Measurements from ENCODE around the gene ATP8B3.

ATP8B3 gene

GRCh38 chr19:1836458-1837221 lies 24.6 kb upstream of the ATP8B3 start:
- H3K4me1 Mint-ChIP-seq = peaks cover 32 to 62% of the 10 kb centered on the region in 2 donors
- peaks cover 9 to 19% of the 10 kb centered on the region in 2 donors for H3K36me3 Mint-ChIP-seq
- H3K27ac Mint-ChIP-seq = no peak overlapping the region
- ATAC-seq (replicated peaks) (no peak), DNase-seq (no peak)
- H3K4me3 Mint-ChIP-seq = no peak overlapping the region
- H3K27me3 Mint-ChIP-seq = no peaks in the 10 kb centered on the region
- H3K9me3 Mint-ChIP-seq = no peaks in the 10 kb centered on the region

DNA sequence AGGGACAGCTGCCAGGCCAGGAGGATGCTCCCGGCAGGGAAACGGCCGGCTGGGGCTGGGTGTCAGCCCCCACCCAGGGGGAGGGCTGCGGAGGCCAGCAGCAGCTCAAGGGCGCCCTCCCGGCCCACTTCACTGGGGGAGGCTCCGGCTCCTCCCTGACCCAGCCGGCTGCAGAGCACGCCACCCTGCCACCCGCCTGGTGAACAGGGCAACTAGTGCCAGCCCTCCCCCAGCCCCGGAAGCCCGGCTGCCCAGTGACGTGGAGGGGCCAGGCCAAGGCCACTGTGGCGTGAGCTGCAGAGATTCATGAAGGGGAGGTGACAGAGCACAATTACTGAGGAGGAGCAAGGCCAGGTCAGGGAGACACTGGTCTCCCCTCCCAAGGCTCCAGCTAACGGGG lies 21.5 kb upstream of the ATP8B3 start:
- no peaks in the 10 kb centered on the region for H3K9me3 Mint-ChIP-seq
- H3K4me3 Mint-ChIP-seq = no peak overlapping the region
- ATAC-seq (replicated peaks) = no peak
- H3K36me3 Mint-ChIP-seq = peaks cover 15 to 16% of the 10 kb centered on the region in 2 donors
- no peaks in the 10 kb centered on the region for H3K27me3 Mint-ChIP-seq
- peaks cover 14 to 36% of the 10 kb centered on the region in 2 donors for H3K4me1 Mint-ChIP-seq
- no peak for DNase-seq
- H3K27ac Mint-ChIP-seq = peak overlapping the region; percentile 60

DNA sequence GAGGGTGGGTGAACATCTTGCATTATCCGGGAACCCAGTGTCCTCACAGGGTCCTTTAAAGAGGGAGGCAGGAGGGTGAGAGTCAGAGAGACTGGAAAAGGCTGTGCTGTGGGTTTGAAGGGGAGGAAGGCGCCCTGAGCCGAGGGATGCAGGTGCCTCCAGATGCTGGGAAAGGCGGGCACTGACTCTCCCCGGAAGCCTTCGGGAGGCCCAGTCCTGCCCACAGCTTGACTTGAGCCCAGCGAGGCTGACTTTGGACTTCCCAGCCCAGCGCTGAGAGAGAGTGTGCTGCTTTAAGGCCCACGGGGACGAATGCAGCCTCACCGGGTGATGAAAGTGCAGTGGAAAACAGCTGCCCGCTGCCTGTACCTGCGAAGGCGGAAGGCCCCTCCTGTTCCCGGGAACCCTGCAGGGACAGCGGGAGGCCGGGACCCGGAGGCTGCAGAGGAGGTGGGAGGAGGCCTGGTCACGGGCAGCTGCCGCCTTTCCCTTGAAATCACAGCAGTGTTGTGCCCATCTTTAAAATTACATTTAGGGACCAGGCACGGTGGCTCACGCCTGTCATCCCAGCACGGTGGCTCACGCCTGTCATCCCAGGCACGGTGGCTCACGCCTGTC lies 20.1 kb upstream of the ATP8B3 start:
- Mint-ChIP-seq H3K27ac (no peak overlapping the region), H3K4me1 (peaks cover 10 to 22% of the 10 kb centered on the region in 2 donors), H3K9me3 (no peaks in the 10 kb centered on the region), H3K4me3 (no peak overlapping the region), H3K27me3 (no peaks in the 10 kb centered on the region), H3K36me3 (peaks cover 18% of the 10 kb centered on the region in 2 donors)
- DNase-seq = no peak
- no peak for ATAC-seq (replicated peaks)

- H3K27me3 Mint-ChIP-seq = no peaks in the 10 kb centered on the region
- peak overlapping the region; percentile 9 for H3K27ac Mint-ChIP-seq
- peaks cover 20 to 21% of the 10 kb centered on the region in 2 donors for H3K36me3 Mint-ChIP-seq
- ATAC-seq (replicated peaks) (no peak), DNase-seq (no peak)
- H3K9me3 Mint-ChIP-seq = no peaks in the 10 kb centered on the region
- H3K4me1 Mint-ChIP-seq = peaks cover 7 to 26% of the 10 kb centered on the region in 2 donors
- no peak overlapping the region for H3K4me3 Mint-ChIP-seq
Measured at GRCh38 chr19:1830978-1831377, 18.9 kb upstream of the ATP8B3 start.

DNA sequence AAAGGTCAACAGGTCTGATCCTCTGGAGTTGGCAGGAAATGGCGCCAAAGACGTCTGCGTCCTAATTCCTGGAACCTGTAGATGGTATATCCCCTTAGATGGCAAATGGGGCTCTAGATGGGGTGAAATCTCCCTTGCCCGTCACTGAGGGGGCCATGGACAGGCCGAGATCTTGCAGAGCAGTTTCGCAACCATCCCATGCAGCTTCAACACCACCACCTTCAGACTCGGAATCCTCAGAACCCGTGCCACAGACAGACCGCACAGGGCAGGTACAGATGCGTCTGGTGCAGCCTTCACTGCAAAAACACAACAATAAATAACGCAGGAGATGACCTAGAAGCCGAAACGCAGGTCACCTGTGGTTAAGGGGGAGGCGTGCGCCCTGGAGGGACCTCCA lies 18.5 kb upstream of the ATP8B3 start:
- Mint-ChIP-seq H3K9me3 (no peaks in the 10 kb centered on the region), H3K4me1 (peaks cover 8 to 25% of the 10 kb centered on the region in 2 donors), H3K4me3 (no peak overlapping the region), H3K27me3 (no peaks in the 10 kb centered on the region), H3K36me3 (peaks cover 22 to 25% of the 10 kb centered on the region in 2 donors), H3K27ac (peak overlapping the region; percentile 31)
- ATAC-seq (replicated peaks) (no peak), DNase-seq (no peak)

DNA sequence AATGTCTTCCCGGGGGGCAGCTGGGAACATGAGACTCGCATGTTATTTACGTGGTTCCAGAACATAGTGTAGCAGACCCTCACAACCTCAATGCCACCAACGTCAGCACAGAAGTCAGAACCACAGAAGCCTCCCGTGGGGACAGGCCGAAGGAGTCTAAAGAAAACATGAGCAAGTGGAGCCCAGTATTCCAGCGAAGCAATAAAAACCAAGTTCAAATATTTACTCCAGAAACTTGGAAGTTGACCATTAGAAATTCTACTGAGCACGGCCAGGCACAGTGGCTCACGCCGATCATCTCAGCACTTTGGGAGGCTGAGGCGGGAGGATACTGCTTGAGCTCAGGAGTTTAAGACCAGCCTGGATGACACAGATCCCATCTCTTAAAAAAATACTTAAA lies 17.9 kb upstream of the ATP8B3 start:
- H3K27ac Mint-ChIP-seq = no peak overlapping the region
- peaks cover 8 to 25% of the 10 kb centered on the region in 2 donors for H3K4me1 Mint-ChIP-seq
- no peak overlapping the region for H3K4me3 Mint-ChIP-seq
- no peak for ATAC-seq (replicated peaks)
- no peak for DNase-seq
- no peaks in the 10 kb centered on the region for H3K9me3 Mint-ChIP-seq
- no peaks in the 10 kb centered on the region for H3K27me3 Mint-ChIP-seq
- H3K36me3 Mint-ChIP-seq = peaks cover 22 to 25% of the 10 kb centered on the region in 2 donors

GRCh38 chr19:1828279-1829238 lies 16.5 kb upstream of the ATP8B3 start:
- peaks cover 25 to 28% of the 10 kb centered on the region in 2 donors for H3K36me3 Mint-ChIP-seq
- no peak overlapping the region for H3K4me3 Mint-ChIP-seq
- DNase-seq (no peak), ATAC-seq (replicated peaks) (no peak)
- peak overlapping the region; percentile 47 for H3K27ac Mint-ChIP-seq
- H3K4me1 Mint-ChIP-seq = peaks cover 8 to 18% of the 10 kb centered on the region in 2 donors
- no peaks in the 10 kb centered on the region for H3K9me3 Mint-ChIP-seq
- no peaks in the 10 kb centered on the region for H3K27me3 Mint-ChIP-seq

- Mint-ChIP-seq H3K27ac (no peak overlapping the region), H3K4me3 (no peak overlapping the region), H3K9me3 (no peaks in the 10 kb centered on the region), H3K36me3 (peaks cover 25 to 31% of the 10 kb centered on the region in 2 donors), H3K4me1 (peaks cover 8 to 17% of the 10 kb centered on the region in 2 donors), H3K27me3 (no peaks in the 10 kb centered on the region)
- no peak for DNase-seq
- ATAC-seq (replicated peaks) = no peak
Measured at GRCh38 chr19:1827566-1828278, 15.6 kb upstream of the ATP8B3 start.

DNA sequence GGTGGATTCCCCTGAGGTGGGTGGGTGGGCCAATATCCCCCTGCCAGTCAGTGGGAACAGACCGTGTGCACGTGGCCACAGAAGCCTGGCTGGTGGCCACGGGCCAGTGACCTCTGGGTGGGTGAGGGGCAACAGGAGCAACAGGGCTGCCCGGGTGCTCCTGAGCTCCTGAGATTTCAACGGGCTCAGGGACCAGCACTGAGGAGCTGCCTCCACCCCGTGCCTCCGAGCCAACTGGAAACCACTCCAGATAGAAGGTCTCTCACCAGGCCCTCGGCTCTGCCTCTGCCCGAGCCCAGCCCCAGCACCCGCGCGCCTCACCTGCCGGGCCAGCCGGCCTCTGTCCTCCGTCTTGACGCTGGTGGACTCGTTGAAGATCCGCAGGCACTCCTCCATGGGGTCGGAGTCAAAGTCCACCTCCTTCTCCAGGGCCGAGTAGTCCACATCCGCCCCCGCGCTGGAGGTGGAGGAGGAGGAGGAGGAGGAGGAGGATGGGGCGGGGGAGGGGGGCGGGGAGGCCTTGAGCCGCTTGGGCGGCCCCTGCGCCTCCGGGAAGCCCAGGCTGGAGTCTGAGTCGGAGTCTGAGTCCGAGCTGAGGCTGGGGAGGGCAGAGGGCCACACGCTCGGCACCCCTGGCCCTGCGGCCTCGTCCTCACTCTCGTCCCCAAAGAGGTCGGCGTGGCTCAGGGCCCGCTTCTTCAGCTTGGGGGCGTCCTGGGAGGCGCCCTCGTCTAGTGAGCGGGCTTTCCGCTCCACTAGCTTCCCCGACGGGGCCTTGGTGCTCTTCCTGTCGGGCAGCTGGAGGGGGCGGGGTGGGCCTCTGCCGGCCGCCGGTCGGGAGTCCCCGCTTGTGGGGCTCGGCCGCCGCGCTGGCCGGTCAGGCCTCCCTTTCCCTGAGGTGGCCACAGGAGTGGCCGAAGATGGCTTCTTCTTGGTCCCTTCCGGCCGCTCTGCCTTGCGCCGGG lies 14.8 kb upstream of the ATP8B3 start:
- DNase-seq (no peak), ATAC-seq (replicated peaks) (no peak)
- Mint-ChIP-seq H3K27ac (no peak overlapping the region), H3K27me3 (no peaks in the 10 kb centered on the region), H3K4me3 (no peak overlapping the region), H3K36me3 (peaks cover 29 to 39% of the 10 kb centered on the region in 2 donors), H3K4me1 (peaks cover 6 to 13% of the 10 kb centered on the region in 2 donors), H3K9me3 (no peaks in the 10 kb centered on the region)

- H3K27me3 Mint-ChIP-seq = no peaks in the 10 kb centered on the region
- H3K9me3 Mint-ChIP-seq = no peaks in the 10 kb centered on the region
- H3K36me3 Mint-ChIP-seq = peaks cover 31 to 41% of the 10 kb centered on the region in 2 donors
- DNase-seq (peak; percentile 59), ATAC-seq (replicated peaks) (peak; percentile 89 to 94)
- no peak overlapping the region for H3K4me3 Mint-ChIP-seq
- peak overlapping the region; percentile 42 for H3K27ac Mint-ChIP-seq
- peaks cover 5 to 11% of the 10 kb centered on the region in 2 donors for H3K4me1 Mint-ChIP-seq
Measured at GRCh38 chr19:1825909-1826556, 14.0 kb upstream of the ATP8B3 start.

GRCh38 chr19:1824252-1824622 lies 12.2 kb upstream of the ATP8B3 start:
- H3K4me1 Mint-ChIP-seq = peaks cover 8 to 11% of the 10 kb centered on the region in 2 donors
- ATAC-seq (replicated peaks) (no peak), DNase-seq (no peak)
- no peak overlapping the region for H3K27ac Mint-ChIP-seq
- H3K9me3 Mint-ChIP-seq = no peaks in the 10 kb centered on the region
- peaks cover 36 to 42% of the 10 kb centered on the region in 2 donors for H3K36me3 Mint-ChIP-seq
- H3K4me3 Mint-ChIP-seq = no peak overlapping the region
- no peaks in the 10 kb centered on the region for H3K27me3 Mint-ChIP-seq

GRCh38 chr19:1823539-1824251 lies 11.6 kb upstream of the ATP8B3 start:
- peaks cover 33 to 39% of the 10 kb centered on the region in 2 donors for H3K36me3 Mint-ChIP-seq
- ATAC-seq (replicated peaks) (no peak), DNase-seq (no peak)
- H3K27ac Mint-ChIP-seq = no peak overlapping the region
- no peak overlapping the region for H3K4me3 Mint-ChIP-seq
- H3K4me1 Mint-ChIP-seq = peaks cover 8 to 11% of the 10 kb centered on the region in 2 donors
- no peaks in the 10 kb centered on the region for H3K9me3 Mint-ChIP-seq
- H3K27me3 Mint-ChIP-seq = no peaks in the 10 kb centered on the region

Data from stimulated activated naive B cell treated with anti-CD40 and anti-IgM and Interleukin-4, amounts not matched to agents 10 μg/mL and 1 μg/mL and 100 μg/mL, for 72 hours (primary cell).